ENCODE data around the gene MOB1B. TPM values are rescaled to one million over a fixed set of nuclear protein-coding genes. Genes with fewer than 3 reads are reported as not detected.

The MOB1B gene
- total and polyA plus RNA-seq, 2 of the 13 experiments (the other 11 are each of a cell fraction or from before 2014, with no cell fraction given) = 3.9 to 4.0 TPM

GRCh38 chr4:70874268-70875156 lies 27.7 kb upstream of the MOB1B start:
- Histone ChIP-seq H3K79me2 (ENCODE audit: insufficient read depth, low read length) (no peaks in the 10 kb centered on the region), H3K4me2 (ENCODE audit: low read depth, low read length) (no peak overlapping the region), H3K4me1 (ENCODE audit: insufficient read depth, low read length) (no peaks in the 10 kb centered on the region), H3K9ac (ENCODE audit: insufficient read depth, low read depth, low read length) (no peak overlapping the region), H4K20me1 (ENCODE audit: insufficient read depth, low read length) (no peaks in the 10 kb centered on the region), H3K9me3 (ENCODE audit: low read length) (no peaks in the 10 kb centered on the region), H3K27me3 (ENCODE audit: control insufficient read depth in 1 of 2, insufficient read depth in 2 of 2, low read length in 2 of 2) (no peaks in the 10 kb centered on the region), H3K27ac (ENCODE audit: extremely low read length, insufficient read depth, low read length) (no peak overlapping the region), H3K36me3 (replicated peaks in 1 of 2; ENCODE audit: control insufficient read depth in 1 of 2, insufficient read depth in 2 of 2, low read length in 2 of 2) (no peaks in the 10 kb centered on the region), H3K4me3 (replicated peaks in 1 of 3; ENCODE audit: insufficient read depth in 1 of 3, low read depth in 2 of 3, low read length in 3 of 3) (no peak overlapping the region), H2AFZ (ENCODE audit: low read length) (no peak overlapping the region)
- 58% methylated on average over 19 of the region's 19 CpGs for WGBS (ENCODE audit: low lambda C conversion rate)
- intact Hi-C loops (cut with micrococcal nuclease; ENCODE audit: unreplicated experiment) (no loop called here), in situ Hi-C loops (cut with HindIII; ENCODE audit: extremely low pct_ligation_motif_present, low pct_unique_long_range_greater_than_20kb) (no loop called here)
- DNase-seq (ENCODE audit: low spot score) (no peak), ATAC-seq (no peak), FAIRE-seq (no peak)
- BruUV-seq (replicated peaks) = no TSS peak
- TF ChIP-seq ZNF232 (CRISPR knock-in tag; IDR thresholded peaks at IDR 0.05; ENCODE audit: borderline replicate concordance) (no peak), ZBTB8A (CRISPR knock-in tag; IDR thresholded peaks at IDR 0.05; ENCODE audit: borderline replicate concordance, low read depth) (no peak), BHLHE40 (IDR thresholded peaks at IDR 0.05; ENCODE audit: low read length) (no peak), NFE2L1 (CRISPR knock-in tag; IDR thresholded peaks at IDR 0.05; ENCODE audit: borderline replicate concordance) (no peak), ZNF879 (CRISPR knock-in tag; IDR thresholded peaks at IDR 0.05) (no peak), SRSF4 (IDR thresholded peaks at IDR 0.05; ENCODE audit: low read depth, low read length, poor library complexity, severe bottlenecking) (no peak), MAF1 (CRISPR knock-in tag; IDR thresholded peaks at IDR 0.05; ENCODE audit: borderline replicate concordance) (no peak), GMEB2 (CRISPR knock-in tag; IDR thresholded peaks at IDR 0.05; ENCODE audit: low read depth) (no peak), MEIS2 (CRISPR knock-in tag; IDR thresholded peaks at IDR 0.05) (no peak), ZNF788 (CRISPR knock-in tag; IDR thresholded peaks at IDR 0.05; ENCODE audit: borderline replicate concordance) (no peak), ZNF644 (CRISPR knock-in tag; IDR thresholded peaks at IDR 0.05; ENCODE audit: low read depth) (no peak), ARID4A (CRISPR knock-in tag; IDR thresholded peaks at IDR 0.05; ENCODE audit: borderline replicate concordance) (no peak), ZNF737 (CRISPR knock-in tag; IDR thresholded peaks at IDR 0.05; ENCODE audit: borderline replicate concordance) (no peak), ZNF878 (CRISPR knock-in tag; IDR thresholded peaks at IDR 0.05) (no peak), MIER3 (CRISPR knock-in tag; IDR thresholded peaks at IDR 0.05; ENCODE audit: borderline replicate concordance) (no peak), FOXP1 (IDR thresholded peaks at IDR 0.05) (no peak), FOXP1 (CRISPR knock-in tag; IDR thresholded peaks at IDR 0.05) (no peak), AGO1 (IDR thresholded peaks at IDR 0.05; ENCODE audit: low read depth, low read length, poor library complexity, severe bottlenecking) (no peak)
- CTCF ChIA-PET (ENCODE audit: low intra/inter-chr PET ratio, low total read pairs) = no interaction called here
- POLR2A ChIA-PET = no interaction called here
